Erythroblast (primary cell): ENCODE results near the gene ZNF200.

Source experiments
- GATA1 ChIP-seq: IDR thresholded peaks from 2 replicates; pipeline ENCODE4 v1.6.1; 2011; ENCODE audit warnings: low read depth, mild to moderate bottlenecking, control low read depth, low read length, moderate library complexity
- POLR2A ChIP-seq: IDR thresholded peaks from 2 replicates; pipeline ENCODE4 v1.6.1; 2011; ENCODE audit warnings: mild to moderate bottlenecking, low read length

DNA sequence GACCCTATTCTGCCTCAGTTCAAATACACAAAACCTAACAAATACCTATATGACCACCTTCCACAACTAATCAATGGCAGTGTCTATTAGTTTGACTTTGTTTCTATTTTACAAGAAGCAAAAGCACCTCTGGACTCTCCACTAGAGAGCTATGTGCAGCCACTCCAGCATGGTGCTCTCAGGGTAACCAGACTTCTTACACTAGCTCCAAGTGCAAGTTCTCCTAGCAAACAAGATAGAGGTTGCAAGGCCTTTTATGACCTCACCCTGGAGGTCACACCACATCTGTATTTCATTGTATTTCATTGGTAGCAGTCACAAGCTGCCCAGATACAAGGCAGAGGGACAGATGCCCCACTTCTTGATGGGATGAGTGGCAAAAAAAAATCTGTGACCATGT lies 40.0 kb upstream of the ZNF200 start:
- no peak for TF ChIP-seq POLR2A
- TF ChIP-seq GATA1, result no peak
